ENCODE measurements around the gene FBL.

GRCh38 chr19:39825531-39826076 lies 20.6 kb downstream of the FBL start:
- TF ChIP-seq POLR2AphosphoS5 (IDR thresholded peaks at IDR 0.05) (no peak), CTCF (IDR thresholded peaks at IDR 0.05 in 8 of 11, conservative IDR thresholded peaks at IDR 0.05 in 3 of 11) (no peak), POLR2A (IDR thresholded peaks at IDR 0.05) (no peak)
